ENCODE results near the gene WWC2. TPM values are rescaled to one million over a fixed set of nuclear protein-coding genes. Genes with fewer than 3 reads are reported as not detected.
A peak's percentile ranks its signal among the peaks of the same experiment; 100 is the strongest.

WWC2 gene
- total and polyA plus RNA-seq, 11 donors = 5.4 to 43.0 (median 33.8) TPM

DNA sequence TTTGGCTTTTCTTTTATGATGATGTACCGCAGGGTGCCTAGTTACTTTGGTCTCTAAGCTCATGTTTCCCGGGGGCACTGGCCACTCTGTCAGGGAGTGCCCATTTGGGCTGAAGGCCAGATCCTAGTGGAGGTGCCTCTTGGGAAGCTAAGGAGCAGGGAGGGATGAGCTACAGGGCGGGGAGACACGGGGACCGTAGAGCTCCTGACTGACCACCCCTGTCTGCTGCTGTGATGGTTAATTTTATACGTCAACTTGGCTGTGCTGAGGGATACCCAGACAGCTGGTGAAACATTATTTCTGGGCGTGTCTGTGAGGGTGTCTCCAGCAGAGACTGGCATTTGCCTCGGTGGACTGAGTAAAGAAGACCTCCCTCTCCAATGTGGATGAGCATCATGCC, 248.1 kb downstream of the WWC2 start:
- DNase-seq (no peak), ATAC-seq (no peak)
- Histone ChIP-seq H3K27me3 (peaks cover 0 to 20% (median 5%) of the 10 kb centered on the region in 9 donors), H3K4me3 (no peak overlapping the region), H3K9me3 (no peaks in the 10 kb centered on the region), H3K27ac (no peak overlapping the region), H3K4me1 (peaks cover 0 to 28% (median 3%) of the 10 kb centered on the region in 12 donors), H3K36me3 (no peaks in the 10 kb centered on the region)
- TF ChIP-seq, protein P1, sequence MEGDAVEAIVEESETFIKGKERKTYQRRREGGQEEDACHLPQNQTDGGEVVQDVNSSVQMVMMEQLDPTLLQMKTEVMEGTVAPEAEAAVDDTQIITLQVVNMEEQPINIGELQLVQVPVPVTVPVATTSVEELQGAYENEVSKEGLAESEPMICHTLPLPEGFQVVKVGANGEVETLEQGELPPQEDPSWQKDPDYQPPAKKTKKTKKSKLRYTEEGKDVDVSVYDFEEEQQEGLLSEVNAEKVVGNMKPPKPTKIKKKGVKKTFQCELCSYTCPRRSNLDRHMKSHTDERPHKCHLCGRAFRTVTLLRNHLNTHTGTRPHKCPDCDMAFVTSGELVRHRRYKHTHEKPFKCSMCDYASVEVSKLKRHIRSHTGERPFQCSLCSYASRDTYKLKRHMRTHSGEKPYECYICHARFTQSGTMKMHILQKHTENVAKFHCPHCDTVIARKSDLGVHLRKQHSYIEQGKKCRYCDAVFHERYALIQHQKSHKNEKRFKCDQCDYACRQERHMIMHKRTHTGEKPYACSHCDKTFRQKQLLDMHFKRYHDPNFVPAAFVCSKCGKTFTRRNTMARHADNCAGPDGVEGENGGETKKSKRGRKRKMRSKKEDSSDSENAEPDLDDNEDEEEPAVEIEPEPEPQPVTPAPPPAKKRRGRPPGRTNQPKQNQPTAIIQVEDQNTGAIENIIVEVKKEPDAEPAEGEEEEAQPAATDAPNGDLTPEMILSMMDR (IDR thresholded peaks at IDR 0.05) = no peak
- TF ChIP-seq POLR2A (IDR thresholded peaks at IDR 0.05) = no peak
- intact Hi-C loops (cut with DNase I) = no loop called here
- 82 to 91% (median 89%) methylated on average over 8 of the region's 8 CpGs for WGBS, 4 donors

DNA sequence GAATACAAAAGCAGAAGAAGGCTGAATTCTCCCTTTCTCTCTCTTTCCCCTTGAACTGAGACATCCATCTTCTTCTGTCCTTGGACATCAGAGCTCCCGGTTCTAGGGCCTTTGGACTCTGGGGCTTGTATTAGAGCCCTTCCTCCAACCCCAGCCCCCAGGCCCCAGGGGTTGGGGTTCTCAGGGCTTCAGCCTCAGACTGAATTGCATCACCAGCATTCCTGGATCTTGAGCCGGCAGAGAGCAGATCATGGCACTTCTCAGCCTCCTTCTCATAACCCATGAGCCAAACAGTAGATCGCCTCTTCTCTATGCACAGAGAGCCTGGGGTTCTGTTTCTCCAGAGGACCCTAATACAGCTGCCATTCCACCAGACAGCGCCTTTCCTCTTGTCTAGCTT, 248.5 kb downstream of the WWC2 start:
- DNase-seq (no peak), ATAC-seq (no peak)
- H3K4me1 ChIP-seq = peaks cover 0 to 26% (median 3%) of the 10 kb centered on the region in 12 donors
- H3K9me3 ChIP-seq = no peaks in the 10 kb centered on the region
- H3K36me3 ChIP-seq = no peaks in the 10 kb centered on the region
- H3K27ac ChIP-seq = no peak overlapping the region
- 87 to 94% (median 92%) methylated on average over 4 of the region's 4 CpGs for WGBS, 4 donors
- intact Hi-C loops (cut with DNase I) = no loop called here
- no peak overlapping the region for H3K4me3 ChIP-seq
- TF ChIP-seq POLR2A (IDR thresholded peaks at IDR 0.05) = no peak
- peaks cover 0 to 19% (median 3%) of the 10 kb centered on the region in 9 donors for H3K27me3 ChIP-seq

DNA sequence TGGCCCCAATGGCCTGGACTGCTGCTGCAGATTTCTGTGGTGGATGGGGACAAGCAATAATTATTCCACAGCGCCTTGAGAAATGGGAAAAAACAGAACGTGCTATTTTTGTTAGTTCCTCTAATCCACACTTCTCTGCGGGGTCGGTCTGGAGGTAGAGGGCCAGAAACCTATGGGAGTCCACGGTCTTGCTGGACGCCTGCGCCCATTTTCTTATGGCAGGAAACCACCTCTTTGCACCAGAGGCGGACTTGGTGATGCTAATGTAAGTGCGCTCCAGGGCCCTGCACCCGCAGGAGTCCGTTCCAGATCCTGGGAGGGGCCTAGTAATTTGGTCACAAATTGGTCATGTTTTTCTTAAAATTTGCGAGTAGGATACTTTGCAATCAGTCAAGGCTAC, 249.1 kb downstream of the WWC2 start:
- peaks cover 0 to 21% (median under 1%) of the 10 kb centered on the region in 12 donors for H3K4me1 ChIP-seq
- H3K27ac ChIP-seq = peak overlapping the region in 1 of 12 donors; percentile 14
- DNase-seq = no peak
- no peak overlapping the region for H3K4me3 ChIP-seq
- H3K27me3 ChIP-seq = peaks cover 0 to 13% (median 0%) of the 10 kb centered on the region in 9 donors
- H3K9me3 ChIP-seq = no peaks in the 10 kb centered on the region
- 84 to 95% (median 88%) methylated on average over 12 of the region's 12 CpGs for WGBS, 4 donors
- no peaks in the 10 kb centered on the region for H3K36me3 ChIP-seq
- TF ChIP-seq, protein P1 (IDR thresholded peaks at IDR 0.05) = no peak
- no peak for TF ChIP-seq POLR2A (IDR thresholded peaks at IDR 0.05)
- no peak for ATAC-seq
- intact Hi-C loops (cut with DNase I) = no loop called here

- WGBS, 4 donors = 75 to 79% (median 77%) methylated on average over 17 of the region's 17 CpGs
- ATAC-seq (peak in 3 of 4 donors; percentile 54 to 66 (median 62)), DNase-seq (no peak)
- Histone ChIP-seq H3K27ac (peak overlapping the region in 1 of 12 donors; percentile 14), H3K9me3 (no peaks in the 10 kb centered on the region), H3K27me3 (peaks cover 0 to 9% (median 0%) of the 10 kb centered on the region in 9 donors), H3K36me3 (no peaks in the 10 kb centered on the region), H3K4me1 (peaks cover 0 to 18% (median 0%) of the 10 kb centered on the region in 12 donors), H3K4me3 (no peak overlapping the region)
- no peak for TF ChIP-seq POLR2A (IDR thresholded peaks at IDR 0.05)
- TF ChIP-seq, protein P1 (IDR thresholded peaks at IDR 0.05) = no peak
- intact Hi-C loops (cut with DNase I) = no loop called here
These were observed 249.9 kb downstream of the WWC2 start for GRCh38 chr4:183348706-183349659.
